SKM-1 (cell line): ENCODE data around the gene DNASE1L1.

ENCODE experiments used
- DNase-seq: peaks from one replicate; lab custom pipeline; 2025; ENCODE audit not compliant: unreplicated experiment; lab: John Stamatoyannopoulos, UW

The DNASE1L1 gene

GRCh38 chrX:154436983-154437752 lies 28.1 kb upstream of the DNASE1L1 start, which contains the start of gene GDI1:
Gene GDI1 (plus strand): TSS chrX:154437154. CDS start chrX:154437255, 101 bp downstream.
- no peak for DNase-seq

GRCh38 chrX:154436374-154436982 lies 27.4 kb upstream of the DNASE1L1 start:
- DNase-seq = no peak

- DNase-seq = no peak
Observed at GRCh38 chrX:154435171-154435733, 26.2 kb upstream of the DNASE1L1 start.

GRCh38 chrX:154434394-154435168 lies 25.5 kb upstream of the DNASE1L1 start:
- DNase-seq = no peak

- DNase-seq = no peak
Observed at GRCh38 chrX:154433605-154434004, 24.6 kb upstream of the DNASE1L1 start.

GRCh38 chrX:154432210-154432609 lies 23.2 kb upstream of the DNASE1L1 start:
- DNase-seq = no peak

GRCh38 chrX:154431341-154431740 lies 22.3 kb upstream of the DNASE1L1 start:
- peak; percentile 7 for DNase-seq

- no peak for DNase-seq
Observed at GRCh38 chrX:154430916-154431315, 21.9 kb upstream of the DNASE1L1 start.

GRCh38 chrX:154430479-154430878 lies 21.4 kb upstream of the DNASE1L1 start:
- DNase-seq = no peak

GRCh38 chrX:154429711-154430110 lies 20.7 kb upstream of the DNASE1L1 start:
- no peak for DNase-seq

- DNase-seq = peak; percentile 64
Observed at GRCh38 chrX:154428176-154429171, 19.4 kb upstream of the DNASE1L1 start, which contains the start of gene ATP6AP1. Gene ATP6AP1 (plus strand): TSS chrX:154428677. CDS start chrX:154428693, 16 bp downstream.

- DNase-seq = no peak
Observed at GRCh38 chrX:154426916-154427770, 18.1 kb upstream of the DNASE1L1 start.

GRCh38 chrX:154420402-154420756 lies 11.3 kb upstream of the DNASE1L1 start:
- no peak for DNase-seq

- DNase-seq = no peak
Observed at GRCh38 chrX:154419688-154420401, 10.8 kb upstream of the DNASE1L1 start.

GRCh38 chrX:154419189-154419588 lies 10.1 kb upstream of the DNASE1L1 start:
- no peak for DNase-seq

GRCh38 chrX:154417157-154417556 lies 8.1 kb upstream of the DNASE1L1 start:
- DNase-seq = no peak

- DNase-seq = no peak
Observed at GRCh38 chrX:154413142-154413541, 4.1 kb upstream of the DNASE1L1 start.

GRCh38 chrX:154412468-154412867 lies 3.4 kb upstream of the DNASE1L1 start:
- no peak for DNase-seq

GRCh38 chrX:154411981-154412340 lies 2.9 kb upstream of the DNASE1L1 start:
- DNase-seq = no peak
